ENCODE measurements around the gene LMBRD2.

DNA sequence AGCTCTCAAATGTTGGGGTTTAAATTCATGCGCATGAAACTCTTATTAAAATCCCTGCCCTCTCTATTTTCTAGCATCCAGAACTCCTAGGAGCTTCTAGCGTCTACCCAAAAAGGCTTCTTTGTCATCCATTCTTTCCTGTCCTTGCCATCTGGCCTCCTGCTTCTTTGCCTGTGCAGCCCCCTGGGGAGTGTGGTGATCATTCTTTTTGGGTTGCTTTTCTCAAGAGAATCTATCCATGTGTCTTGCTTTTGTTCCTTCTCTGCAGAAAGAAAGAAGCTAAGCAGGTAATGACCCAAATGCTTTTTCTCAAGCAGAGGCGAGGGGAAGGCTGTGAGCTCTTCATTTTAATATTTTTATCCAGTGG lies 26.8 kb upstream of the LMBRD2 start:
- no peak for TF ChIP-seq NFATC4 (CRISPR knock-in tag; IDR thresholded peaks at IDR 0.05)
- TF ChIP-seq, protein P1, sequence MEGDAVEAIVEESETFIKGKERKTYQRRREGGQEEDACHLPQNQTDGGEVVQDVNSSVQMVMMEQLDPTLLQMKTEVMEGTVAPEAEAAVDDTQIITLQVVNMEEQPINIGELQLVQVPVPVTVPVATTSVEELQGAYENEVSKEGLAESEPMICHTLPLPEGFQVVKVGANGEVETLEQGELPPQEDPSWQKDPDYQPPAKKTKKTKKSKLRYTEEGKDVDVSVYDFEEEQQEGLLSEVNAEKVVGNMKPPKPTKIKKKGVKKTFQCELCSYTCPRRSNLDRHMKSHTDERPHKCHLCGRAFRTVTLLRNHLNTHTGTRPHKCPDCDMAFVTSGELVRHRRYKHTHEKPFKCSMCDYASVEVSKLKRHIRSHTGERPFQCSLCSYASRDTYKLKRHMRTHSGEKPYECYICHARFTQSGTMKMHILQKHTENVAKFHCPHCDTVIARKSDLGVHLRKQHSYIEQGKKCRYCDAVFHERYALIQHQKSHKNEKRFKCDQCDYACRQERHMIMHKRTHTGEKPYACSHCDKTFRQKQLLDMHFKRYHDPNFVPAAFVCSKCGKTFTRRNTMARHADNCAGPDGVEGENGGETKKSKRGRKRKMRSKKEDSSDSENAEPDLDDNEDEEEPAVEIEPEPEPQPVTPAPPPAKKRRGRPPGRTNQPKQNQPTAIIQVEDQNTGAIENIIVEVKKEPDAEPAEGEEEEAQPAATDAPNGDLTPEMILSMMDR (IDR thresholded peaks at IDR 0.05): no peak
- no peak for TF ChIP-seq NR3C1 (CRISPR knock-in tag; conservative IDR thresholded peaks at IDR 0.05; ENCODE audit: low read depth)
- no peak for TF ChIP-seq CREM (CRISPR knock-in tag; IDR thresholded peaks at IDR 0.05)
- TF ChIP-seq, protein P2, sequence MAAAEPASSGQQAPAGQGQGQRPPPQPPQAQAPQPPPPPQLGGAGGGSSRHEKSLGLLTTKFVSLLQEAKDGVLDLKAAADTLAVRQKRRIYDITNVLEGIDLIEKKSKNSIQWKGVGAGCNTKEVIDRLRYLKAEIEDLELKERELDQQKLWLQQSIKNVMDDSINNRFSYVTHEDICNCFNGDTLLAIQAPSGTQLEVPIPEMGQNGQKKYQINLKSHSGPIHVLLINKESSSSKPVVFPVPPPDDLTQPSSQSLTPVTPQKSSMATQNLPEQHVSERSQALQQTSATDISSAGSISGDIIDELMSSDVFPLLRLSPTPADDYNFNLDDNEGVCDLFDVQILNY (CRISPR knock-in tag; IDR thresholded peaks at IDR 0.05): no peak
- TF ChIP-seq NFYB (CRISPR knock-in tag; conservative IDR thresholded peaks at IDR 0.05; ENCODE audit: low read depth): no peak
- no peak for TF ChIP-seq CBFB (CRISPR knock-in tag; IDR thresholded peaks at IDR 0.05; ENCODE audit: low read depth)
- TF ChIP-seq, protein P3, sequence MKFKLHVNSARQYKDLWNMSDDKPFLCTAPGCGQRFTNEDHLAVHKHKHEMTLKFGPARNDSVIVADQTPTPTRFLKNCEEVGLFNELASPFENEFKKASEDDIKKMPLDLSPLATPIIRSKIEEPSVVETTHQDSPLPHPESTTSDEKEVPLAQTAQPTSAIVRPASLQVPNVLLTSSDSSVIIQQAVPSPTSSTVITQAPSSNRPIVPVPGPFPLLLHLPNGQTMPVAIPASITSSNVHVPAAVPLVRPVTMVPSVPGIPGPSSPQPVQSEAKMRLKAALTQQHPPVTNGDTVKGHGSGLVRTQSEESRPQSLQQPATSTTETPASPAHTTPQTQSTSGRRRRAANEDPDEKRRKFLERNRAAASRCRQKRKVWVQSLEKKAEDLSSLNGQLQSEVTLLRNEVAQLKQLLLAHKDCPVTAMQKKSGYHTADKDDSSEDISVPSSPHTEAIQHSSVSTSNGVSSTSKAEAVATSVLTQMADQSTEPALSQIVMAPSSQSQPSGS (CRISPR knock-in tag; IDR thresholded peaks at IDR 0.05; ENCODE audit: borderline replicate concordance, low read depth): no peak
- TF ChIP-seq, protein P4, sequence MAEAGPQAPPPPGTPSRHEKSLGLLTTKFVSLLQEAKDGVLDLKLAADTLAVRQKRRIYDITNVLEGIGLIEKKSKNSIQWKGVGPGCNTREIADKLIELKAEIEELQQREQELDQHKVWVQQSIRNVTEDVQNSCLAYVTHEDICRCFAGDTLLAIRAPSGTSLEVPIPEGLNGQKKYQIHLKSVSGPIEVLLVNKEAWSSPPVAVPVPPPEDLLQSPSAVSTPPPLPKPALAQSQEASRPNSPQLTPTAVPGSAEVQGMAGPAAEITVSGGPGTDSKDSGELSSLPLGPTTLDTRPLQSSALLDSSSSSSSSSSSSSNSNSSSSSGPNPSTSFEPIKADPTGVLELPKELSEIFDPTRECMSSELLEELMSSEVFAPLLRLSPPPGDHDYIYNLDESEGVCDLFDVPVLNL (CRISPR knock-in tag; IDR thresholded peaks at IDR 0.05; ENCODE audit: borderline replicate concordance, low read depth): no peak
- no peak for TF ChIP-seq JUN (CRISPR knock-in tag; IDR thresholded peaks at IDR 0.05)
- TF ChIP-seq HMGA2 (CRISPR knock-in tag; IDR thresholded peaks at IDR 0.05): no peak
- TF ChIP-seq RELA (CRISPR knock-in tag; IDR thresholded peaks at IDR 0.05; ENCODE audit: borderline replicate concordance): no peak

Measured in WTC11 (cell line).